Measurements from ENCODE around the gene CAMTA2. TPM values are rescaled to one million over a fixed set of nuclear protein-coding genes. Genes with fewer than 3 reads are reported as not detected.

Gene CAMTA2
- total RNA-seq, 1 donor from 2014 or later: 90.2 TPM

DNA sequence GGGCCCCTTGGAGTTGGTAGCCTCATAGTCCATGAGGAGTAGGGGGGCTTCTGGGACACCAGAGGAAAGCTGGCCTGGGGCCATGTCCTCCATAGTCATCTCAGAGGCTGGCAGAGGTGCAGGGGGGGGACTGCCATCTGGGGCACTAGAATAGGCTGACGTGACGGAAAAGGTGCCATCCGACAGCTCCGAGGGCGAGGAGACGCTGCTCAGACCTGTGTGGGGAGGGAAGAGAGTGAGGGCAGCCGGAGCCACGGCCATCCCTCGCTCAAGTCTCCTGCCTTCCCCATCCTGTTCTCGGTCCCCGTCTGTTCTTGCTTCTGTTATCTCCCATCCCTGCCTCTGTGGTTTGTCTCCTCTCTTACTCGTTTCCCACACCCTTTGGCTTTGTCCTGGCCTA lies 15.2 kb downstream of the CAMTA2 start:
- H3K27ac Mint-ChIP-seq (ENCODE audit: unreplicated experiment): peak overlapping the region; percentile 65
- no peak overlapping the region for H3K4me3 Mint-ChIP-seq (ENCODE audit: unreplicated experiment)
- H3K4me1 Mint-ChIP-seq (ENCODE audit: low read depth): peaks cover 41% of the 10 kb centered on the region

DNA sequence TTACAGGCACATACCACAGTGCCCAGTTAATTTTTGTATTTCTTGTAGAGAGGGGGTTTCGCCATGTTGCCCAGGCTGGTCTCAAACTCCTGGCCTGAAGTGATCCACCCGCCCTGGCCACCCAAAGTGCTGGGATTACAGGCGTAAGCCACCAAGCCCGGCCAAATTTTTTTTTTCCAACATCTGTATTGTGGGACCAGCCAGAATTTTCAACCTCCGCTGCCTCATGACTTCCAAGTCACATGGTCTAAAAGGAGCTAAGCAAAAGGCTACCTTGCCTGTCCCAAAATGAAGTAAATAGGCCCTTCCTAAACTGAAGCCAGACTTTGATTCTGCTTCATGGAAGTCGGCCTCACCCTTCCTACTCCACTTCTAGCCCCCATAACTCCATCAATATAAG lies 15.6 kb downstream of the CAMTA2 start:
- Mint-ChIP-seq H3K36me3 (ENCODE audit: low read depth) (peaks cover 28% of the 10 kb centered on the region), H3K4me3 (ENCODE audit: unreplicated experiment) (no peak overlapping the region), H3K4me1 (ENCODE audit: low read depth) (peaks cover 41% of the 10 kb centered on the region), H3K9me3 (ENCODE audit: low read depth) (no peaks in the 10 kb centered on the region), H3K27ac (ENCODE audit: unreplicated experiment) (no peak overlapping the region), H3K27me3 (ENCODE audit: low read depth) (no peaks in the 10 kb centered on the region)
- no peak for DNase-seq (ENCODE audit: low spot score)
- TF ChIP-seq CTCF (IDR thresholded peaks at IDR 0.05): no peak

More for the DNA sequence above, 15.2 kb downstream of the CAMTA2 start:
- H3K9me3 Mint-ChIP-seq (ENCODE audit: low read depth): no peaks in the 10 kb centered on the region
- no peak for DNase-seq (ENCODE audit: low spot score)
- peaks cover 28% of the 10 kb centered on the region for H3K36me3 Mint-ChIP-seq (ENCODE audit: low read depth)
- no peaks in the 10 kb centered on the region for H3K27me3 Mint-ChIP-seq (ENCODE audit: low read depth)
- TF ChIP-seq CTCF (IDR thresholded peaks at IDR 0.05): no peak

GRCh38 chr17:4970273-4970672 lies 17.2 kb downstream of the CAMTA2 start:
- Mint-ChIP-seq H3K27me3 (ENCODE audit: low read depth) (no peaks in the 10 kb centered on the region), H3K9me3 (ENCODE audit: low read depth) (no peaks in the 10 kb centered on the region), H3K4me1 (ENCODE audit: low read depth) (peaks cover 50% of the 10 kb centered on the region), H3K4me3 (ENCODE audit: unreplicated experiment) (no peak overlapping the region), H3K27ac (ENCODE audit: unreplicated experiment) (no peak overlapping the region), H3K36me3 (ENCODE audit: low read depth) (peaks cover 30% of the 10 kb centered on the region)
- DNase-seq (ENCODE audit: low spot score): no peak
- no peak for TF ChIP-seq CTCF (IDR thresholded peaks at IDR 0.05)

DNA sequence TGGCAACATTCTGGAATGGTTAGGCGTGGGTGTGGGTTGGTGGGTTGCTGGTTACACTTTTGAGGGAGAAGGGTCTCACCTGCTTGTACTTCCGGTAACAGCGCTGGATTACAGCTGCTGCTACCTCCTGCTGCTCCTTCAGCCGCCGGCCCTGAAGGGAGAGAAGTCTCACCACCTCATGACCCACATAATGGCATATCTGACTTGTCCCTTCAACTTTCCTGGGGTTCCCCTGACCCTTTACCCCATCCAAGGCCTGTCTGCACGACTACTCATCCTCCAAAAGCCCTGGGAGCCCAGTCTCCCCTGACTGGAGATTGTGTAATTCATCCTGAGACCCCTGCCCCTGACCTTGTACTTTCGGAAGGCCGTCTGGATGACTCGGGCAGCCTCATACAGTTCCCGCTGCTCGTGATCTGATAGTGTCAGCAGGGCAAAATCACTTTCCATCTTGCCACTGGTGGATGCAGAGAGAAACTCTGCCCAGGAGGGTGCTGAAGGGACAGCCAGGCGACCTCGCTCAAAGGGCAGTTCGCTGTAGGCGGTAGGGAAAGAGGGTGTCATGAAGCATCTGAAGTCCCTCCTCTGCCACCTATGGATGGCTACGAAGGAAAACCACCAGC lies 17.8 kb downstream of the CAMTA2 start:
- no peak for DNase-seq (ENCODE audit: low spot score)
- Mint-ChIP-seq H3K9me3 (ENCODE audit: low read depth) (no peaks in the 10 kb centered on the region), H3K27ac (ENCODE audit: unreplicated experiment) (no peak overlapping the region), H3K4me1 (ENCODE audit: low read depth) (peaks cover 52% of the 10 kb centered on the region), H3K36me3 (ENCODE audit: low read depth) (peaks cover 30% of the 10 kb centered on the region), H3K4me3 (ENCODE audit: unreplicated experiment) (no peak overlapping the region), H3K27me3 (ENCODE audit: low read depth) (no peaks in the 10 kb centered on the region)
- TF ChIP-seq CTCF (IDR thresholded peaks at IDR 0.05): no peak

DNA sequence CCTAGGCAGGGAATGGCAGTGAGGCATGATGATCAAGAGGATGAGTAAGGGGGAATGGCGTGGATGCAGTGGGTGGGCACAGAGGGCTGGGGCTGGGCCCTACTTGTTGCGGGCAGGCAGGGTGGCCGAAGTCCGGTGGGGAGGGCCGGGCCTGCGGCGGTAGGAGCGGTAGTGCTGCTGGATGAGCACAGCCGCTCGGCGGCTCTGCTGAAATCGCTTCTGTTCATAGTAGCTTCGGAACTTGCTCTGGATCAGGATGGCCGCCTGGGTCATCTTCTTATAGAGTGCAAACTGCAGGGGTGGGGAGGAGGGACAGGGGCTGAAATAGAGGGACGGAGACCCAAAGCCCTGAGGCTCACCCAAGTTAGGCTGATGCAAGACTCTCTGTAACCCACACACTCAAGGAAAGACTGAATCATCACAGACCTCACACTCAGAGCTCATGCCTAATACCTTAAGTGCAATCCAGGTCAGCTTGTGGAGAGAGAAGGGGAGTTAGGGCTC lies 18.4 kb downstream of the CAMTA2 start:
- H3K9me3 Mint-ChIP-seq (ENCODE audit: low read depth): no peaks in the 10 kb centered on the region
- peaks cover 48% of the 10 kb centered on the region for H3K4me1 Mint-ChIP-seq (ENCODE audit: low read depth)
- H3K36me3 Mint-ChIP-seq (ENCODE audit: low read depth): peaks cover 30% of the 10 kb centered on the region
- no peaks in the 10 kb centered on the region for H3K27me3 Mint-ChIP-seq (ENCODE audit: low read depth)
- H3K4me3 Mint-ChIP-seq (ENCODE audit: unreplicated experiment): no peak overlapping the region
- no peak for TF ChIP-seq CTCF (IDR thresholded peaks at IDR 0.05)
- DNase-seq (ENCODE audit: low spot score): no peak
- H3K27ac Mint-ChIP-seq (ENCODE audit: unreplicated experiment): no peak overlapping the region

Data from chondrocyte (in vitro differentiated cells).